A172 (cell line): Measurements from ENCODE around the gene CCS. TPM values are rescaled to one million over a fixed set of nuclear protein-coding genes. Genes with fewer than 3 reads are reported as not detected.
"Not testable (repeated sequence)": the region's sequence is repeated elsewhere in the genome, so short reads cannot be mapped to it uniquely, and the experiment has no call there.

Source experiments
- DNase-seq: peaks from one replicate; pipeline ENCODE4 v3.0.0-alpha.2; 2015; ENCODE audit warnings: low spot score
- total RNA-seq: library from RNA; depleted of rRNA; stranded (reverse); fragments of >200 nt; shearing (Covaris generic); gene quantifications from 2 replicates; pipeline ENCODE4 v1.2.3, GENCODE V29; 2014; rRNA removed

The CCS gene
- 12.4 and 16.6 TPM in 2 replicates for total RNA-seq

DNA sequence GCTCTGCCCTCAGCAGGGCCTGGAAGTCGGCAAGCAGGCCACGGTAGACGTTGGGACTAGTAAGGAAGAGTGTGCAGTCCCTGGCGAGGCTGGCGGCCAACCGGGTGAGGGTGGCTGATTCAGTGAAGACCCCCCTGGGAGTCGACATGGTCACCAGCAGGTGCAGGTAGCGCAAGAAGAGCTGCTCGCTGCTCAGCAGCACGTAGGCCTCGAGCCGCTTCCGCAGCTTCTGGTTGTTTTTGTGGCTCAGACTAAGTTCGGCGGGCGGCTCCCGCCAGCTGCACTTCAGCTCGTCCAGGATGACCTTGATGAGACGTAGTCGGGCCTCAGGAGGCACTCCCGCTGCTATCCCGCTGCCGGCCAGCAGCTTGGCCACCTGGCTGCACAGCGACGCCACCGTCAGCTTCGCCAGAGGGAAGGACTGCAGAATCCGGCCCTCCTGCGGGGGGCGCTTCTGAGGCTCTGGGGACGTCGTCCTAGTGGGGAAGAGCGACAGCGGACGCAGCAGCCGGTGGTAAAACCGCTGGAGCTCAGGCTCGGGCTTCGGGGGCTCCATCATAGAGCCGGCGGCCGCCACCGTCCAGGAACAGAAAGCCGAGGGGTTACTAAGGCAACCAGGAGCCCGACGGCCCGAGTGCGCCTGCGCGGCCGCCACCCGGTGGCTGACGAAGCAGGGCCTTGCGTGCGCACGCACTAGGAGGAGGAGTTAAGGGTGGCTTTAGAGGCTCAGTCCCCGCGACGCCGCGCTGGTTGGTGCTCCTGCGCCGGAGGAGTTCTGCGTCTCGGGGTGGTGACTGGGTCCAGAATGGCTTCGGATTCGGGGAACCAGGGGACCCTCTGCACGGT lies at the start of gene CCS, which contains the start of gene CCDC87:
Gene CCS, plus strand, starts transcription at position 729 of the 846 bp plus-strand sequence. Its CDS starts 77 bp downstream, at position 806.
Gene CCDC87, minus strand, starts transcription at position 607 of the 846 bp plus-strand sequence. Its CDS starts 48 bp downstream, at position 559.
- peak; percentile 89 for DNase-seq

DNA sequence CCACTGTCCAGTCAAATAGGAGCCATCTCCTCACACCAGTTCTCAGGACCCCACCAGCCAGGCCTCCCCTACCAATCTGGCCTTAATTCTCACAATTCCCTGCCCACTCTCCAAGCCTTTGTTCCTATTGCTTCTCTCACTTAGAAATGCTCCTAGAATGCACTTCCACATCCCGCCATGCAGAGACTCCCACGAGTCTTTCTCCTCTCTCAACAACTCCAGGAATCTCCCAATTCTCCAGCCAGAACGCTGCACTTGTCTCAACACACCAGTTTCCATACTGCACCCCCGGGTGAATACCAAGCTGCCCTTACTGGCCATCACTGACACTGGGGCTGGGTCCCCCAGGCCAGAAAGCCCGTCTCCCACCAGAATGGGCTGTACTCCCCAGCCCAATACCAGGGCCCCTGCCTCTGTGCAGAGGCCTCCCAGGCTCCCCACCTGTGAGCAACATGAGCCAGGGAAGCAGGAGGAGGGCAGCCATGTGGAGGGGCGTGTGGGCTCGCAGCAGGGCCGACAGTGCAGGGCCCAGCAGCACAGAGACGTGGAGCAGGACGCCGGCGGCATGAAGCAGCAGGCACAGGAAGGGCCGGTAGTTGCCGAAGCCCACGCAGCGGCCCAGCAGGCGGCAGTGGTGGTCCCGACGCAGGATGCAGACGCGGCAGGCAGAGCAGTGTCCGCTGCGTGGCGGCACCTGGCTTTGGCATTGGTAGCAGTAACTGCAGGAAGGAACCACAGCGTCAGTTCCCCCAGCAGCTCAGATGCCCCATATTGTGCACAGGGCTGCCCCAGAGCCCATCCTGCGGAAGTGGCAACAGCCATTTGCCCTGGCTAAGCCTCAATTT lies 49.5 kb upstream of the CCS start:
- DNase-seq, result no peak

DNA sequence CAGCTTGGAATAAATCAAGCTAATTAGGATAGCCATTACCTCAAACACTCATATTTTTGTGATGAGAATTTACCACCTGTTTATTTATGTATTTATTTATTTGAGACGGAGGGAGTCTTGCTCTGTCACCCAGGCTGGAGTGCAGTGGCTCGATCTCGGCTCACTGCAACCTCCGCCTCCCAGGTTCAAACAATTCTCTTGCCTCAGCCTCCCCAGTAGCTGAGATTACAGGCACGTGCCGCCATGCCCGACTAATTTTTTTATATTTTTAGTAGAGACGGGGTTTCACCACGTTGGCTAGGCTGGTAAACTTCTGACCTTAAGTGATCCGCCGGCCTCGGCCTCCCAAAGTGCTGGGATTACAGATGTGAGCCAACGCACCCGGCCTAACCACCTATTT lies 48.0 kb upstream of the CCS start:
- DNase-seq, result not testable (repeated sequence)

GRCh38 chr11:66545701-66546367 lies 47.2 kb upstream of the CCS start, which contains the start of gene ZDHHC24:
ZDHHC24 (minus strand) TSS chr11:66546048; CDS start chr11:66546003, 45 bp downstream.
- peak; percentile 91 for DNase-seq

DNA sequence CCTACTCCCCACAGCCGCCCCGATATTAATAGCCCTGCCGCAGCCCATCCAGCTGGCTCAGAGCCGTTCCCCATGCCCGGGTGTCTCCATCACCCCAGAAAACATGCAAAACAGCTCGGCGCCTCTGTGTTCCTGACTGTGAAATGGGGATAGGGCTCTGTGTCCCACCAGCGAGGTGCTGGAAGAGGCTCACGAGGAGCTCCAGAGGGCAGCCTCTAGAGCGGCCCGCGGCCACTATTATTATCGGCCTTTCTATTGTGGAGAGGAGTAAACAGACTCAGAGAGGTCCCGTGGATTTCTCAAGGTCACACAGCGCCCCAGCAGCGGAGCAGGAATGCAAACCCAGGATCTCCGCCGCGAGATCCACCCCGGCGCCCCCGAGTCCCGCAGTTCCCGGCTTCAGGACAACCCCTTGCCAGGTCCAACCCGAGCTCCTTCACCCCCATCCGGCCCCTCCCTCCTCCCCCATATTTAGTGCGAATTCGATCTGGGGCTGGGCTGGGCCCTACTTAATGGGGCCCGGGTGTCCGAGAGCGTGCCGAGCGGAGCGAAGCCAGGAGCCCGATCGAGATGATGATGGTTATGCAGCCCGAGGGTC lies 46.5 kb upstream of the CCS start, which contains the start of gene ACTN3:
Gene ACTN3, plus strand, starts transcription at position 536 of the 598 bp plus-strand sequence. Its CDS starts 35 bp downstream, at position 571.
- DNase-seq, result no peak

GRCh38 chr11:66546966-66547661 lies 45.9 kb upstream of the CCS start:
- no peak for DNase-seq

- no peak for DNase-seq
Observed at GRCh38 chr11:66547662-66548009, 45.3 kb upstream of the CCS start.

- no peak for DNase-seq
Observed at GRCh38 chr11:66548041-66548440, 44.9 kb upstream of the CCS start.

GRCh38 chr11:66548774-66549630 lies 44.0 kb upstream of the CCS start:
- DNase-seq, result no peak

DNA sequence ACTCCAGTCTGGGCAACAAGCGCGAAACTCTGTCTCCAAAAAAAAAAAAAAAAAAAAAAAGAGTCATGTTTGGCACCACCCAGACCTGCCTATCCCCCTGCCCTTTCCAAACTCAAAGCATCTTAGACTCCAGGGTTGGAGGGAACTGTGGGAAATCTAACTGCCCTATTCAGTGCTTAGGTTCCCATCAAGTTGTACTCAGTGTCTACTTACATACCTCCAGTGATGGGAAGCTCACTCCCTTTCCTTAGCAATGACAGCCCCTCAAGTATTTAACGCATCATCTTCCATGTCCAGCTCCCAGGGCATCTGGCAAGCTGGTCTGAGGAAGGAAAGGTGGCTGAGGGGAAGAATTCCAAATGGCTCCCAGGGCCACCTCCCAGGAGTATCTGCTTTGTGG lies 43.3 kb upstream of the CCS start:
- no peak for DNase-seq

DNA sequence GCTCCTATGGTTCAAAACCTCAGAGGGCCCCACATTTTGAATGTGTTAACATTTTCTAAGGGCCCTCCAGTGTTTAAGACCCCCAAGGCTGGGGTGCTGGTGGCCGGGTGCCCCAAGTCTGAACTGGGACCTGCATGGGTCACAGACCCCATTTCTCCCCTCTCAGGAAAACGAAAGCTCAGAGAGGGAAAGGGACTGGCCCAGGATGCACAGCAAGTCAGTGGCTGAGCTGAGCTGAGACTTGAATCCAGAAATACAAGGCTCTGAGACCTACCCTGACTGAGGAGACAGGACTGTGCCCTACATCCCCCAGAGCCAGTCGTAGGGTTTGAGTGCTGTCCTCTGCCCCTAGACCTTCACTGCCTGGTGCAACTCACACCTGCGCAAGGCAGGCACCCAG lies 42.1 kb upstream of the CCS start:
- DNase-seq, result no peak

DNA sequence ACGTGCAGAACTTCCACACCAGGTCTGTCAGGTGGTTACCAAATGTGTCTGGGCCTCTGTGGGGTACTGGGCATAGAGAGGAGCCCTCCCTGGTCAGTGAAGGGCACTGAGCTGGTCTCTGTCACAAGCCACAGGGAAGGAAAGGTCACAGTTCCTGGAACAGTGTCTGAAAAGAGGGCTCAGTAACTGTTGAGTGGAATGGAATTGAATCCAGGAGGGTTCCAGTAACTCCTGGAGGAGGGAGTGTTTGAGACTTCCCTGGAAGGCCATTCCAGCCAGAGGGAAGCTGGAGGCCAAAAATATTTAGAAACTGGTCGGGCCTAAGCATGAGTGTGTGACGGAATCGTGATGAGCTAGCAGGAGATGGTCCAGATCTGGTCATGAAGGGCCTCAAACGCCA lies 38.4 kb upstream of the CCS start:
- no peak for DNase-seq

GRCh38 chr11:66555416-66555815 lies 37.6 kb upstream of the CCS start:
- no peak for DNase-seq

- no peak for DNase-seq
Observed at GRCh38 chr11:66556086-66556485, 36.9 kb upstream of the CCS start.

DNA sequence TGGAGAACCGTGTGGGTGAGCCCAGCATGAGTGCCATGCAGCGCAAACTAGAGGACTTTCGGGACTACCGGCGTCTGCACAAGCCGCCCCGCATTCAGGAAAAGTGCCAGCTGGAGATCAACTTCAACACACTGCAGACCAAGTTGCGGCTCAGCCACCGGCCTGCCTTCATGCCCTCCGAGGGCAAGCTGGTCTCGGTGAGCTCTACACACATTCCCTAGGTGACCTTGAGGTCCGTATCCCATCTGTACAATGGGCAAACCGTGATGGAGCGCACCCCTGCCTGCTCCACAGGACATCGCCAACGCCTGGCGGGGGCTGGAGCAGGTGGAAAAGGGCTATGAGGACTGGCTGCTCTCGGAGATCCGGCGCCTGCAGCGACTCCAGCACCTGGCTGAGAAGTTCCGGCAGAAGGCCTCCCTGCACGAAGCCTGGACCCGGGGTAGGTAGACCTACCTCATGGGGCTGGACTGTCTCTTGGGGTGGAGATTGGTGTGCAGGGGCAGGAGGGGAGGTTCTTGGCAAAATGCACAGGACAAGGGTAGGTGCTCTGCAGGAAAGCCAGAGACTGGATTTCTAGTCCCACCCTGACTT lies 35.2 kb upstream of the CCS start:
- no peak for DNase-seq

DNA sequence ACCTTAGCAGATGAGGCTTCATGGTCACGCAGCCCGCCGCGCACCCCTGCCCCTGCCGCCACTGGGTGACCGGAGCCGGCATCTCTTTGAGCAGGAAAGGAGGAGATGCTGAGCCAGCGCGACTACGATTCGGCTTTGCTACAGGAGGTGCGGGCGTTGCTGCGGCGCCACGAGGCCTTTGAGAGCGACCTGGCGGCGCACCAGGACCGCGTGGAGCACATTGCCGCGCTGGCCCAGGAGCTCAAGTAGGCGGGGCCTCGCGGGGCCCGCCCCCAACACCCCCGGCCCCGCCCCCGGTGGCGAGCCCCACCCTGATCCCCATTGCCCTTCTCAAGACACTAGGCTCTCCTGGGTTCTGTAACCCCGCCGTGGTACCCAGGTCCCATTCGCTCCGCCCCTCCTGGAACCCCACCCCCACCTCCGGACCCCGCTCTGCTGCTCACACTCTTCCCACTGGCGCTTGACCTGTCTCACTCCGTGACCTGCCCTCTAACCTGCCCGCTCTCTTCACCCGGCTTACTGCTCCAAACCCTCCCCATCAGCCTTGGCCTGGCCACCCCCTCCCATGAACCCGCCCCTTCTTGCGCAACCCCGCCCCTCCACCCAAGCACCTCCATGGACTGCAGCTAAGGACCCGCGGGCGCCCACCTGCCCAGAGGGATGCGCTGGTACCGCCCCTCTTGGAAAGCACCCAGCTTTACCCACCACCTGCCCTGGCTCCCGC lies 33.7 kb upstream of the CCS start:
- DNase-seq, result no peak

- DNase-seq, result no peak
Observed at GRCh38 chr11:66559866-66560676, 32.9 kb upstream of the CCS start.
